Inferior parietal cortex (tissue), 1 donor: ENCODE measurements around the gene SENP5.

Experiments used
- DNase-seq: peaks from one replicate; pipeline ENCODE4 v3.0.0-alpha.2; 2016; ENCODE audit errors: extremely low spot score

The SENP5 gene

DNA sequence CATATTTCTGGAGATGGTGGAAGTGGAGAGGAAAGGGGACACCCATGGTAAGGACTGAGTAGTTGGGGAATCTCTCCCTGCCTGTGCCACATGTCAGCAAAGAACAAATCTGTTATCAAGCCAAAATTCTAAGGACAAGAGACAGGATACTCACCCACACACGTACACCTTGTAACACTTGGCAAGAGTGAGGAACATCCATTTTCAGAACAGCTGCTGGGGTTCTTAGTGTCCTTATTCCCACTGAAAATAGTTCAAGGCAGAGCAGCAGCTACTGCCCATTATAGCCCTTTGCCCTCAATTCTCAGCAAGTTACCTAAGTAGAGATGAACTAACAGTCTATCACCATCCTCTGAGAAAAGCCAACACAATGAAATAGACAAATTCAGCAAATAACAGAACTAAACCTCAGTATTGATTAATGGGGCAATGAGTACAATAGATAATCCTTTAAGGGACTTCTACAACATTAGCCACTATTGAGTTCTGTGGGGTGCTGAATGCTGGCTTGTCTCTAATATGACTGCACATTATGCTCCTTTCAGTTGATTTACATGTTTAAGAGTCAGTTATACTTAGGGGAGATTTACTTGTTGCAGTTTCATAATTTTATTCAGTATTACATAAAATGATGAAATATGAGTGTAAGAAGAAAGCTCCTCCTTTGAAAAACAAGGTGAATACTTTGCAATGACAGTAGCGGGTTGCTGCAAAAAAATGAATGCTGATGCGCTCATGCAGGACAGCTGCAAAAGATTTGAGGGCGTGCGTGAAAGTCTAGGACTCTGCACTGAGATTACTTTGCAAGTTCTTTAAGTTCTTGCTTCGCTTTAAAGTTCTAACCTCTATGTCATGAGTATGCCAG, 22.4 kb downstream of the SENP5 start:
- no peak for DNase-seq

DNA sequence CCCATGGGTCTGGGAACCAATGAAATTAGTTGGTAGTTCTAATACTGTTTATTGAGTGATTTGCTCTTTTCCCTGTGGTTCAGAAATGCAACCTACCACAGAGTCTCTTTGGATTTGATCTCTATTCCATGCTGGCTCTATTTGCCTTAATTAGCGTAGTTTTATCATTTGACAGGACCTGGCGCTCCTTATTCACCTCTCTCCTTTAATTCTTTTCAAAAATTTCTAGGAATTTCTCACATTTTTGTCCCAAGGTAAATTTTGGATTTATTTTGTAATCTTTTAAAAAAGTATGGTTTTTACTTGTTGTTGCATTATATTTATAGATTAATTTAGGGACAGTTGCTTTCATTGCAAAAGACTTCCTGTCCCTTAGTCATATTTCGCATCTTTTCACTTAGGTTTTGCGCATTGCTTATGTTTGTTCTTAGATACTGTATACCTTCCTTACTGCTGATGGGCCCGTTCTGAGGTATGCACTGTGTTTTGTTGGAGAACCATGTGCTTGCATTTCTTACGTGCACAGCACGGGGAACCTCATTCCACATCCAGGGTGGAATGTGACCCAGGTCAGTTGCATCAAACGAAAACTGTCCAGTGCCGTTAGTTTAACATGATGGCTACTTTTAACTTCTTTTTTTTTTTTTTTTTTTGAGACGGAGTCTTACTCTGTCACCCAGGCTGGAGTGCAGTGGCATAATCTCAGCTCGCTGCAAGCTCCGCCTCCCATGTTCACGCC, 27.0 kb downstream of the SENP5 start:
- no peak for DNase-seq

DNA sequence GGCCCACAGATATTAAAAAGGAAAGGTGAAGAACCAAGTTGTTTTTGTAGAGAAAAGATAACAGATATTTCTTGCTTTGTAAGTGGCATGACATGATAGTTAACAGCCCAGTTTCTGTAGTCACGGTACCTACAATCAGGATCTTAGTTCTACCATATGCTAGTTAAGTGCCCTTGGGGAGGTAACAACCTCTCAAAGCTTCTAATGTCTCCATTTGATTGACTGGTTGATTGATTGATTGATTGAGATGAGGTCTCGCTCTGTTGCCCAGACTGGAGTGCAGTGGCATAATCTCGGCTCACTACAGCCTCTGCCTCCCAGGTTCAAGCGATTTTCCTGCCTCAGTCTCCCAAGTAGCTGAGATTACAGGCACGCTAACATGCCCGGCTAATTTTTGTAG, 28.5 kb downstream of the SENP5 start:
- DNase-seq, result no peak

DNA sequence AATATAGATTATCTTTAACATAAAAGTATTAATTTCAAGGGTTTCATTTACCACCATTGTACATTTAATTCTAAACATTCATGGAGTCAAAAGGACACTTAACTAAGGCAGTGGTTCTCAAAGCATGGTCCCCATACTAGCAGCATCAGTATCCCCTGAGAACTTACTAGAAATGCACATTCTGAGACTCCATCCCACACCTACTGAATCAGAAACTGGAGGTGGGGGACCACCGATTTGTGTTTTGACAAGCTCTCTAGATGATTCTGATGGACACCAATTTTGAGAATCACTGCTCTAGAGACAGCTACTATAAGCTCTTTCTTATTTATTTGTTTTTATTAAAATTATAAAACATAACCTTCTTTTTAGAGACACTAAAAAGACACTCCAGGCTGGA, 34.0 kb downstream of the SENP5 start:
- DNase-seq, result no peak

DNA sequence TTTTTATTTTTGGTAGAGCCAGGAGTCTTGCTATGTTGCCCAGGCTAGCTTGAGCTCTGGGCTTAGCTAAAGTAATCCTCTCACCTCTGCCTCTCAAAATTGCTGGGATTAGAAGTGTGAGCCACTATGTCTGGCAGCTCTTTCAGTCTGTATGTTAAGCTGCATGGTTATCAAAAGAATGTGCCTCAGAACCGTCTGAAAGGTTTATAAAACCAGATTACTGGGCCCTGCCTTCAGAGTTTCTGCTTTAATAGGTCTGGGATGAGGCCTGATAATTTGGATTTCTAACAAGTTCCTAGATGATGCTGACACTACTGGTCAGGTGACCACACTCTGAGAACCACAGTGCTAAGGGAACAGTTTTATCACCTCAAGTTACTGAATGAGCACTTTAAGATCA, 34.6 kb downstream of the SENP5 start:
- no peak for DNase-seq

DNA sequence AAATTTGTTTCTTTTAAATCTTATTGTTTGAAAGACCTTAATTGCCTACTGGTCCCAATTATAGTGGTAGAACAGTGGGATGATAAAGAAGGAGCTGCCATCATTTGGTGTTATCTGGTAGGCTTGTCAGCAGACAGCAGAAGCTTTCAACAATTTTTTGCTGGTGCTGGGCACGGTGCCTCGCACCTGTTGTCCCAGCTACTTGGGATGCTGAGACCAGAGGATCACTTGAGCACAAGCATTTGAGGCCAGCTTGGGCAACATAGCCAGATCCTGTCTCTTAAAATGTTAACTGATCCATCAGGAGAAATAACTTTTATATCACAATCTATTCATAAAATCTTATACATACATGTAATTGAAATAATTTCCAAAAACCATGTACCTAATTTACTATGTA, 36.0 kb downstream of the SENP5 start:
- DNase-seq, result no peak

DNA sequence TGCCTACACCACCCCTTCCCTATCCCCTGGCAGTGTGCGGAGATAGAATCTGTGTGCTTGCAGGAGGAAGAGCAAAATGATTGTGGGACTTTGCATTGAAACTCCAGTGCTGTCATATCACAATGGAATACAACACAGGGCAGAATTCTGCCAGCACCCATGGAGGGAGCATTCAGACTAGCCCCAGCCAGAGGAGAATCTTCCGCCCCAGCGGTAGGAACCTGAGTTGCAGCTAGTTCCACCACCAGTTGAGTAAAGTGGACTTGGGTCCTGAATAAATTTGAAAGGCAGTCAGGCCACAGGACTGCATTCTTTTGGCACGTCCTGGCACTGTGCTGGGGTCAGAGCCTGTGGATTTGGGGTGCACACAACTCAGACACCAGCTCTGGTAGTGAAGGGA, 47.1 kb downstream of the SENP5 start:
- no peak for DNase-seq

DNA sequence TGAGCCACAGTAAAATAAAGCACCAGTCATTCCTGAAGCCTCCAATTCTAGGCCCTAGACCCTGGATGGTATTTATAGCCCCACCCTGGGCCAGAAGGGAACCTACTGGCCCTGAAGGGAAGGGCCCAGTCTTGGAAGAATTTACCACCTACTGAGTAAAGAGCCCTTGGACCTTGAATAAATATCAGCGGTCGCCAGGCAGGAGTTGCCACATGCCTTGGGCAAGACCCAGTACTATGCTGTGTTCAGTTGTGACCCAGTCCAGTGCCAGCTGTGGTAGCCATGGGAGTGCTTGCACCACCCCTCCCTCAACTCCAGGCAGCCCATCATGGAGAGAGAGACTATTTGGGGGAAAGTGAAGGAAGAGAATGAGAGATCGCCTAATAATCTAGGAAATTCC, 47.7 kb downstream of the SENP5 start:
- no peak for DNase-seq

DNA sequence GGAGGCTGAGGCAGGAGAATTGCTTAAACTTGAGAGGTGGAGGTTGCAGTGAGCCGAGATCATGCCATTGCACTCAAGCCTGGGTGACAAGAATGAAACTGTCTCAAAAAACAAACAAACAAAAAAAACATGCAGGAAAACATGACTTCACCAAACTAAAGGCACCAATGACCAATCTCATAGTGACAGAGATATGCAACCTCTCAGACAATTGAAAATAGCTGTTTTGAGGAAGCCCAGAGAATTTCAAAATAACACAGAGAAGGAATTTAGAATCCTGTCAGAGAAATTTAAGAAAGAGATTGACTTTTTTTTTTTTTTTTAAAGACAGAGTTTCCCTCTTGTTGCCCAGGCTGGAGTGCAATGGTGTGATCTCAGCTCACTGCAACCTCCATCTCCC, 48.5 kb downstream of the SENP5 start:
- DNase-seq, result no peak

DNA sequence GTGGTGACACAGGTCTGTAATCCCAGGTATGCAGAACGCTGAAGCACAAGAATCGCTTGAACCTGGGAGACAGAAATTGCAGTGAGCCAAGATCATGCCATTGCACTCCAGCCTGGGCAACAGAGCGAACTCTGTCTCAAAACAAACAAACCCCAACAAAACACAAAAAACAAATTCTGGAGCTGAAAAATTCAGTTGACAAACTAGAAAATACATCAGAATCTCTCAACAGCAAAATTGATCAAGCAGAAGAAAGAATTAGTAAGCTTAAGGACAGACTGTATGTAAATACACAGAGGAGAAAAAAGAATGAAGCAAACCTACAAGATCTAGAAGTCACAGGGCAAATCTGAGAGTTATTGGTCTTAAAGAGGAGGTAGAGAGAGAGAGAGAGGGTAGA, 49.3 kb downstream of the SENP5 start:
- no peak for DNase-seq

DNA sequence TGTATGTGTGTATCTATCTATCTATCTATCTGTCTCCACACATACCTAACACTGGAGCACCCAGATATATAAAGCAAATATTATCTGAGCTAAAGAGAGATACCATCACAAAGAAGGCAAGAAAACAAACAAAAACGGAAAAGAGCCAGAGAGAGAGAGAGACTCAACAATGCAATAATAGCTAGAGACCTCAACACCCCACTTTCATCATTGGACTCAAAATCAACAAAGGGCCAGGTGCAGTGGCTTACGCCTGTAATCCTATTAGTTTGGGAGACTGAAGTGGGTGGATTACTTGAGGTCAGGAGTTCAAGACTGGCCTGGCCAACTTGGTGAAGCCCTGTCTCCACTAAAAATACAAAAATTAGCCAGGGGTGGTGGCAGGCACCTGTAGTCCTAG, 51.2 kb downstream of the SENP5 start:
- DNase-seq, result no peak

DNA sequence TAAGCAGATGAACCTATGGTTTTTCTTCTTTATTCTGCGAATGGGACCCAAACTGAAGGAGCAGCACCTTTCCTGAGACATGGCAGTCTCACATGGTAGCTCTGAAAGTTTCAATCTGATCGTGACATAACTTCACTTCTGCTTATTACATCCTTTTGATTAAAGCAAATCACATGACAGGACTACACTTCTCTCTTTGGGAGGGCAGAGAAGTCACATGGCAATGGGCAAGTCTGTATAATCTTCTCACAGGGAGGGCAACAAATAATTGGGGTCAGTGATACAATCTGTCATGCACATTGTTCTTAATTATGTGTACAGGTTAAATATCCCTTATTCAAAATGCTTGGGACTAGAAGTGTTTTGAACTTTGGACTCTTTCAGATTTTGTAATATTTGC, 53.0 kb downstream of the SENP5 start:
- DNase-seq, result no peak

DNA sequence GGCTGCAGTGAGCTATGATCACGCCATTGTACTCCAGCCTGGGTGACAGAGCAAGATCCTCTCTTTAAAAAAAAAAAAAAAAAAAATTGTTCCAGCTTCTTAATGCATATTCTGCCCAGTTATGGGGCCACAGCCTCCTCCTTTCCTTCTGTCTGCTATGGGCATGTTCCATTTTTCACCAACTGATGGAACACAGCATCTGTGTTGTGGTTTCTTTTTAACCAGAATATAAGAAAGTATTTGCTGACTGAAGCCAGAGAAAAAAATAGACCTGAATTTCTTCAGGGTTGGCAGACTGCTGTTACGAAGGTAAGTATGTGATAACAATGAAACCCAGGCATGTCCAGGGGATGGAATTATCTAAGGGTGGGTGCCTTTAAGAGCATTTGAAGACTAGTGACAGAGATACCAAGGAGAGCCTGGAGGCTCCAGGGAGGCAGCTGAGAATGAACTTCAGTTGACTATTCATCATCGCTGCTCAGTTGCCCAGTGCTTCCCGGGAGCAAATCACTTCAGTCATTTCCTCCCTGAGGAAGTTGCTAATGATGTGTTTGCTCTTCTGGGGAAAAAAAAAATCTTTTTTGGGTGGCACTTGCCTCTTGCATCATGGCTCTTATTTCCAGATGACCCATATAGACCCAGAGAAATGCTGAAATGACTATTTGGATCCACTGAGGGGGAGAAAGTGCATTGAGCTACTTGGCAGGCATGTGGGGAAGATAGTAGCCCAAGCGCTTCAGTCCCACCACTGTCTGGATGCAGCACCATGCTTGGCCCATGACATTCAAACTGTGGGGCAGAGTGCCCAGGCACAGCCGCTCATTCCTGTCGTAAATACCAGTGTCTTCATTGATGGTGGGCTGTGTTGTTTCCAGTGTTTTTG, 60.1 kb downstream of the SENP5 start:
- no peak for DNase-seq

DNA sequence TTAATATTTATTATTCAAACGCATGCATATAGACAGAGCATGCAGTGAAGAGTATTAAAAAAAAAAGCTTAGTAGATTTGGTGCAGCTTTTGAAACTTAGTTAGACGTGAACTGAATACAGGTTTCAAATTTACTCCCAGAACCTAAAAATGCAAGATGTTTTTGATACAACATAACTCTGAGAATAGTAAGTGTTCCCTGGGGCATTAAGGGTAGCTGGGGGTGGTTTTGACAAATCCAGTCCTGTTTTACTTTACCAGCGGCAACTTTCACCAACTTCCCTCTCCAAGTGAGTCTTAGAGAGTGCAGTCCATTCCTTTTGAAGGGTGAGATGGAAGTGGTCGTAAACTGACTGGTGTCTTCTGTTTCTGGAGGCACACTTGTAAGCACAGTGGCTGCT, 63.4 kb downstream of the SENP5 start:
- DNase-seq, result no peak

DNA sequence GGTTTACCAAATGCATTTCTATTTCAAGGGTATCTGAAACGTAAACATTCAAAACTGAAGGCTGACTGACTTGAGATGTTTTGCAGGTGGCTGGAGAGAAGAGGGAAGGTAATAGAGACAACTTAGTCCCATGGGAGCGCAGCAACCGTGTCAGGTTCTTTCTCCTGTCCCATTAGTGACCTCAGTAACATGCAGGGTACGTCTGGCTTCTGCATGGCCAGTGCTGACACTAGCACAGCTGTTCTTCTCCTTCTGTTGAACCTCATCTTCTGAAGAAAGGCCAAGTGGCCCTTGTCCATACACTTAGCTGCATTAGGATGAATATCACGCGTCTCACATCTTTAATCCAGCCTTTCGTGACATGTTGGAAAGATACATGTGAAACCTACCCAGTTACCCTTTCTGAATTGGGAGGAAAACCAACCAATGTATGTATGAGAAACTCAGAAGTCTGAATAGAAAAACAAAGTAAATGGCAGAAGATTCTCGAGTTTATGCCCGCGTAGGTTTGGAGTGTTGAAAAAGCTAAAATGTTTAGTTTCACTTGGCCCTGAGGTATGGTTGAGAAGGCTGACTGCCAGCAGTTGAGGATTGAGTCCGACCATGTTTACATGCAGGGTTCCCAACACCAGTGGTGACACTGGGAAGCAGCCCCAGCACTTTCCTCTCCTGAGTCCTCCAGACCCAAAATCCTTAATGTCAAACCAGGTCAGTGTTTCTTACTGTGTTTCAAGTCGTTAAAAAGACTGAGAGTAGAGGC, 64.3 kb downstream of the SENP5 start:
- DNase-seq, result no peak

DNA sequence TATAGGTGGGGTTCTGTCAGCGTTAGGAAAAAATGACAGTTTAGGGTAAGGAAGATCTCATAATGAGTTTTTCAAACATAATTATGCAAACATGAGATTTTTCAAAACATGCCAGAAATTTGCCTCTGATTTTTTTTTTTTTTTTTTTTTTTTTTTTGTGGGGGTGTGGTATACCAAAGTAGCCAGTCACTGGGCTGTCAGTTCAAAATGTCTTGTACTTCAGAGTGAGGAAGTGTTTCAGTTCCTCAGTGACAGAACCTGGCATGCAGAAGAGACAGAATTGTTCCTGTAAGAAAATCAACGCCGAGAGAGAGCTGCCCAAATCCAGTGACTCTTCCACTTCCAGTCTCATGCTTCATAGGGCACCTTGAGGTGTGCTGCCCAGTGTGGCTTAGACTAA, 64.9 kb downstream of the SENP5 start:
- no peak for DNase-seq

DNA sequence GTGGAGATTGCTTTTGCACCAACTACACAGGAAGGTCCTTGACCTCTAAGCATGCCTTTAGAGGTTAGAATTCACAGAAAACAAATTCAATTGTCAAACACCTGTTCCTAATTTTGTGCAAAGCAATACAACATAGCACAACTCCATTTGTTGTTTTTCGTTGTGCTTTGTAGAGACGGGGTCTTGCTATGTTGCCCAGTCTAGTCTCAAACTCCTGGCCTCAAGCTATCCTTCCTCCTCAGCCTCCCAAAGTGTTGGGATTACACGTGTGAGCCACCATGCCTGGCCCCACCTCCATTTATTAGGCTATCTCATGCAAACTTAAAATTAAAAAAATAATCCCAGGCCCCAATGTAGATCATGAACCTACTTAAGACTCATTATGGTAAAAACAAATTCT, 68.6 kb downstream of the SENP5 start:
- no peak for DNase-seq

DNA sequence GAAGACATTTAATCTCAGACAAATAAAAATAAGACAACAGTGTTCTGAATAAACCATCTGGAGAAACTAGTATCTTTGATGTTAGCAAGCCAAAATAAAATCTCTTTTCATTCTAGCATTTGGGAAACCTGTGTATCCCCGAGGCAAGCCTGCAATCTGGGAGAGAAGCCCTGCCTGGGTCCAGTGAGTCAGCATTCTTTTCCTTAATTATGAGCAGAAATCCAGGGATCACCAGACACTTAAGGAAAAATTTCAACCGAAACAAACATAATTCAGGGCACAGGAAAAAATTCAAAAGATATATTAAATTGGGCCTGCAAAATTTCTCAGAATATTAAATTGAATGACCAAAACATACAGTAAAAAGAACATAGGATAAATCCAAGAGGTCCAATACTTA, 70.4 kb downstream of the SENP5 start:
- DNase-seq, result no peak

DNA sequence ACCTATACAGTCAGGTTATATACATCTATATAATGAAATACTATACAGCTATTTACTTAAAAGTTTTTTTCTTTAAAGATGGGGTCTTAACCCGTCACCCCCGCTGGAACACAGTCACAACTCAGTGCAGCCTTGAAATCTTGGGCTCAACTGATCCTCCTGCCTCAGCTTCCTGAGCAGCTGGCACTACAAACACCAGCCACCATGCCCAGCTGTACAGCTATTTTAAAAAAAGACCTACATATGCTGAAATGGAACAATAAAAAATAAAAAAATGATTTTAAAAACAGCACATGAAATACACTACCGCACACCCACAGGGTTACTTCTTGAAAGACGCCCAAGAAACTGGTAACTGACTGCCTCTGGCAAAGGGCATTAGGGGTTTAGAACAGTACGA, 70.9 kb downstream of the SENP5 start:
- DNase-seq, result peak; percentile 19

DNA sequence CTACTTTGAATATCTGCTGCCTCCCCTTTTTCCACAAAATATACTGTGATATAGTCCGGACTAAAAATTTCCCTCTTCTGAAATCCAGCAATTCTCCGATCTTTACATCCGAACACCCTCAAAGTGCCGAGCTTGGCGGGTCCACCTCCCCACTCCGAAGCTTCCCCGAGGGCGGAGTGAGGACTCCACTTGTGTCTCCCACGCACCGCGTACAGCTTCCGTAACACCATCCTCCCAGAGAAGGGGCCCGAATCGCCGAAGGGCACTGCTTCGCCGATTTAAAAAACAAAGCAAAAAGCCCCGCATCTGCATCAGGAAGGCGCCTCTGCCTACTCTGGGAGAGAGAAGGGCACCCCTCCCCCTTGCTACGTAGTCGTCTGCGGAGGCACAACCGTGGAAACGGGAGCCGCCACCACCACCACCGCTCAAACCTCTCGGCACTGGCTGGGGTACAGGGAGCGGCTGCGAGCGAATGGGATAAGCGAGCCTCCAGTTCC, 74.1 kb downstream of the SENP5 start:
- peak; percentile 43 for DNase-seq

DNA sequence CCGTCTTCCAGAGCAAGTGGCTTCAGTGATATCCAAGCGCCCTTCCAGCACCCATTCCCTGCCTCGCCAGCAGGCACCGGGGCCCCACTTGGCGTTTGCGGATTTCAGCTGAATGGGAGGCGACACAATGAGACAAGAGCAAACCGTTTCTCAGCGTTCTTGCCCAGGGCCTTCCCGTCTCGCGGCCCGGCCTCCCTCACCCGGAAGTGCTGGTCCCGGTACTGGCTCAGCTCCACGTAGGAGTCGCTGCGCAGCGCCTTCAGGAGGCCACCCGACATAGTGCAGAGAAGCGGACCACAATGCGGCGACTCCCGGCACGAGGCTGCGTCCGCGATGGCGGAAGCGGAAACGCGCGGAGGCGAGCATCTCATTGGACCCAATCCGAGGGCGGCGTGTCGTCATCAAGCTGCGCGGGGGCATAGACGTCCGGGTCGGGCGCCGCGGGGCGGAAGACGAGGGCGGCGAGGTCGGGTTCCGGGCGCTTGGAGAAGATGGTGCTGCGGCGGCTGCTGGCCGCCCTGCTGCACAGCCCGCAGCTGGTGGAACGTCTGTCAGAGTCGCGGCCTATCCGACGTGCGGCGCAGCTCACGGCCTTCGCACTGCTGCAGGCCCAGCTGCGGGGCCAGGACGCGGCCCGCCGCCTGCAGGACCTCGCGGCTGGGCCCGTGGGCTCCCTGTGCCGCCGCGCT, 74.7 kb downstream of the SENP5 start, which contains the start of gene NCBP2:
NCBP2 (minus strand) TSS at position 303 of the 689 bp plus-strand sequence; CDS start at position 278, 25 bp downstream.
- DNase-seq, result peak; percentile 97
